ENCODE data around the gene GZMH.
"Not testable (repeated sequence)": the region's sequence is repeated elsewhere in the genome, so short reads cannot be mapped to it uniquely, and the experiment has no call there.

The GZMH gene, protein sequence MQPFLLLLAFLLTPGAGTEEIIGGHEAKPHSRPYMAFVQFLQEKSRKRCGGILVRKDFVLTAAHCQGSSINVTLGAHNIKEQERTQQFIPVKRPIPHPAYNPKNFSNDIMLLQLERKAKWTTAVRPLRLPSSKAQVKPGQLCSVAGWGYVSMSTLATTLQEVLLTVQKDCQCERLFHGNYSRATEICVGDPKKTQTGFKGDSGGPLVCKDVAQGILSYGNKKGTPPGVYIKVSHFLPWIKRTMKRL

DNA sequence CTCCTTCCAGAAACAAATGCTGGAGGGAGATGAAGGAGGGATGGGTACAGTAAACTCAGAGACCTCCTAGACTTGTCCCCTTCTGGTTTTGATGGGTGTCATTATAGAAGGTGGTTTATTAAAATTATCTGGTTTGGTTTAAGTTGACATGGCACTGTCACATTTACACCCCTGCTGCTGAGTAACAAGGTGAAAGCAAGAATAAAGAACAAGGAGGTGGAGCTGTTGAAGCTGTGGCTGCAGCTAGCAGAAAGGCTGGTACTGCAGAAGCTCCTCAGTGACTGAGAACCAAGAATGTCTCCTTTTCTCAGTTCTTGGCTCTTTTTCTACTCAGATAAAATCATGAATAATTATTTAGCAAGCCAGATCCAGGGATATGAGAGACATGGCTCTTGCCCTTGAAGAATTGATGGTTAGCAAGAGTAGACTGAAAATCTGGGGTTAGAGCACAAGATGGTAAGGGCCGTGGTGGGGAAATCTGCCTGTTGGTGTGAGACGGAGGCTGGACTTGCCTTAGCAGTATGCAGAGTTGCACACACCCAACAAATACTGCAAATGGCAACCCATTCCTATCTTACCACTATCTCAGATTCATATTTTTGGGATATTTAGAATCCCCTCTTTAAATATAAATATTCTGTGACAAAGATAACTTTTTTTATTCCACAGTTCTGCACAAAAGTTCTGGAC, at the start of gene GZMH:
Gene GZMH, minus strand, starts transcription at position 31 of the 690 bp plus-strand sequence. CDS start 72 bp downstream, outside the sequence.
- Histone ChIP-seq H3K4me1 (ENCODE audit: insufficient read depth, low read length) (no peaks in the 10 kb centered on the region), H3K36me3 (ENCODE audit: insufficient read depth, low read length) (no peaks in the 10 kb centered on the region), H3K4me3 (ENCODE audit: low read depth in 1 of 2, low read length in 2 of 2) (no peak within 1 kb of the TSS), H3K27me3 (ENCODE audit: control insufficient read depth in 1 of 2, insufficient read depth in 2 of 2, low read length in 2 of 2) (no peaks in the 10 kb centered on the region), H3K9me3 (ENCODE audit: low read length) (no peaks in the 10 kb centered on the region), H3K9ac (ENCODE audit: low read length) (no peak within 1 kb of the TSS), H3K27ac (ENCODE audit: low read depth, low read length) (no peak within 1 kb of the TSS)

DNA sequence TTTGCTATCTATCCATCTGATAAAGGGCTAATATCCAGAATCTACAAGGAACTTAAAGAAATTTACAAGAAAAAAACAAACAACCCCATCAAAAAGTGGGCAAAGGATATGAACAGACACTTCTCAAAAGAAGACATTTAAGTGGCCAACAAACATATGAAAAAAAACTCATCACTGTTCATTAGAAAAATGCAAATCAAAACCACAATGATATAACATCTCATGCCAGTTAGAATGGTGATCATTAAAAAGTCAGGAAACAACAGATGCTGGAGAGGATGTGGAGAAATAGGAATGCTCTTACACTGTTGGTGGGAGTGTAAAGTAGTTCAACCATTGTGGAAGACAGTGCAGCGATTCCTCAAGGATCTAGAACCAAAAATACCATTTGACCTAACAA, 38.9 kb upstream of the GZMH start:
- H3K36me3 ChIP-seq (ENCODE audit: insufficient read depth, low read length); H3K4me1 ChIP-seq (ENCODE audit: insufficient read depth, low read length); H3K4me3 ChIP-seq (ENCODE audit: low read depth in 1 of 2, low read length in 2 of 2); H3K9me3 ChIP-seq (ENCODE audit: low read length); H3K27ac ChIP-seq (ENCODE audit: low read depth, low read length); H3K9ac ChIP-seq (ENCODE audit: low read length); H3K27me3 ChIP-seq (ENCODE audit: control insufficient read depth in 1 of 2, insufficient read depth in 2 of 2, low read length in 2 of 2): not testable (repeated sequence)

DNA sequence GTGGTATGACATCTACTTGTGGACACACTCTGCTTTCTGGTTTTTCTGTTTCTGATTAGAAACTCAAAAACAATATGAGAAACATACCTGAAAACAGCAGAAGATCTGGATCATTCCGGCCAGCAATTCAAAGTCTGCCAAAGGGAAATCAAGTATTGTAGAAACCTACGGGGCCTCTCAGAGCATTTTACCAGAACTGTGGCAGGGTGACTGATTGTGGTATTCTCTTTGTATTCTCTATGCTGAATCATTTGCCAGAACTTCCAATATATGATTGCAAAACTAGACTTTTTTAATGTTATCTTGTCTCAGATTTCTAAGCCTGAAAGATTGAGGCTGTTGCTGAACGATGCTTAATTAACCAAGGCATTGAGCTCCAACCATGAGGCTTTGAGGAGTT, 30.4 kb upstream of the GZMH start:
- Histone ChIP-seq H3K4me3 (ENCODE audit: low read depth in 1 of 2, low read length in 2 of 2) (no peak overlapping the region), H3K9me3 (ENCODE audit: low read length) (no peaks in the 10 kb centered on the region), H3K36me3 (ENCODE audit: insufficient read depth, low read length) (no peaks in the 10 kb centered on the region), H3K27me3 (ENCODE audit: control insufficient read depth in 1 of 2, insufficient read depth in 2 of 2, low read length in 2 of 2) (no peaks in the 10 kb centered on the region), H3K9ac (ENCODE audit: low read length) (no peak overlapping the region), H3K27ac (ENCODE audit: low read depth, low read length) (no peak overlapping the region), H3K4me1 (ENCODE audit: insufficient read depth, low read length) (no peaks in the 10 kb centered on the region)

DNA sequence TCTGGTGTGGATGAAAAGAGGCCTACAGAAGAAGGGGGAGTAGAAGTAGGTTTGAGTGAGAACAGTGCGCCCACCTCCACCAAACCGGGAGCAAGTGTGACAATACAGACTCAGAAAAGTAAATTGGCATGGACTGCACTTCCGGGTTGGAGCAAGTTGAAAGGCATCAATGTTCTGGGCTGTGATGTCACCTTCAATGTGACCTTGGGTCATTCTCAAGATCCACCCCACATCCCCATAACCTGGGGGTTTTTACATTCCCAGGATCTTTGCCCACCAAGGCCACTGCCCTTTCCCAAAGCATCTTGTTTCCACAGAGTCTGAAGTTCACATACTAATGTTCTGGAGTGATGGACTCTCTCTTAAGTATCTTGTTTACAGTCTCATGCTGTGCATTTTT, 29.8 kb upstream of the GZMH start:
- no peaks in the 10 kb centered on the region for H3K36me3 ChIP-seq (ENCODE audit: insufficient read depth, low read length)
- H3K9me3 ChIP-seq (ENCODE audit: low read length): no peaks in the 10 kb centered on the region
- no peak overlapping the region for H3K27ac ChIP-seq (ENCODE audit: low read depth, low read length)
- no peak overlapping the region for H3K4me3 ChIP-seq (ENCODE audit: low read depth in 1 of 2, low read length in 2 of 2)
- no peaks in the 10 kb centered on the region for H3K4me1 ChIP-seq (ENCODE audit: insufficient read depth, low read length)
- H3K27me3 ChIP-seq (ENCODE audit: control insufficient read depth in 1 of 2, insufficient read depth in 2 of 2, low read length in 2 of 2): no peaks in the 10 kb centered on the region
- no peak overlapping the region for H3K9ac ChIP-seq (ENCODE audit: low read length)

DNA sequence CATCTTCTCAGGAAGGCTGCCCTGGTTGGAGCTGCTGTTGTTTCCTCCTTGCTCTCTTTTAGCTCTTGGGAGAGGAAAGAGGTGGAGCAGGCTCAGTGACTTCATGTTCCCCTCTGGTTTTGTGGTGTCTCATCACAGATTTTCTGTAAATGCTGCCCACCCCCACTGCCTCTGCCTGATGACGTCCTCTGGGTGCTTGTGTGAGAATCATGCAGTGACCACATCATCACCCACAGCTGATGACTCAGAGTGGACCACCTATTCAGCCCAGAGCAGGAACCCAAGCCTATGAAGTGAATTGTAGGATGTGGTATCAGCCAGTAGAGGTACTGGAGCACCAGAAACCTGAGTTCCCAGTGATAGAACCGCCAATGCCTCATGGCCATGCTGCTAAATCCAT, 24.7 kb upstream of the GZMH start, which contains the start of gene GZMB:
Gene GZMB, minus strand, starts transcription at position 33 of the 400 bp plus-strand sequence. Its CDS starts 30 bp downstream, at position 3.
- no peaks in the 10 kb centered on the region for H3K27me3 ChIP-seq (ENCODE audit: control insufficient read depth in 1 of 2, insufficient read depth in 2 of 2, low read length in 2 of 2)
- no peaks in the 10 kb centered on the region for H3K9me3 ChIP-seq (ENCODE audit: low read length)
- no peaks in the 10 kb centered on the region for H3K36me3 ChIP-seq (ENCODE audit: insufficient read depth, low read length)
- no peak within 1 kb of the TSS for H3K27ac ChIP-seq (ENCODE audit: low read depth, low read length)
- no peak within 1 kb of the TSS for H3K9ac ChIP-seq (ENCODE audit: low read length)
- H3K4me1 ChIP-seq (ENCODE audit: insufficient read depth, low read length): no peaks in the 10 kb centered on the region
- H3K4me3 ChIP-seq (ENCODE audit: low read depth in 1 of 2, low read length in 2 of 2): no peak within 1 kb of the TSS

DNA sequence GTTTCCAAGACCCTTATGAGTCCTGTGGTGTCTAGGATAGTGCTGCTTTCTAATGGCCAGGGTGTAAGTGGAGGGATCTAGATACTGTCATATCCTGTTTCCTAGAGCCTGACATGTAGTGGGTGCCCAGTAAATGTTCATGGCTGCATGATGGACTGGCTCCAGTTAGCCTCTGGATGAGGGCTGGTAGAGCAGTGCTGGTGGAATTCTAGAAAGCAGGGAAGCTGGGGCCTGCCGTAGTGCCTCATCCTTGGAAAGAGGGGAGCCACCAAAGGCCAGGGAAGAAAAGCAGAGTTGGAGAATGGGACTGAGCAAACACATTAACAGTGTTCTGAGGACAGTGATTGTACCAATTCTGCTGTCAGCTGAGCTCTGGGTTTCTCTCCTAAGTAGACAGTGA, 23.9 kb upstream of the GZMH start:
- no peak overlapping the region for H3K27ac ChIP-seq (ENCODE audit: low read depth, low read length)
- H3K9me3 ChIP-seq (ENCODE audit: low read length): no peaks in the 10 kb centered on the region
- no peaks in the 10 kb centered on the region for H3K4me1 ChIP-seq (ENCODE audit: insufficient read depth, low read length)
- H3K4me3 ChIP-seq (ENCODE audit: low read depth in 1 of 2, low read length in 2 of 2): no peak overlapping the region
- no peaks in the 10 kb centered on the region for H3K36me3 ChIP-seq (ENCODE audit: insufficient read depth, low read length)
- no peaks in the 10 kb centered on the region for H3K27me3 ChIP-seq (ENCODE audit: control insufficient read depth in 1 of 2, insufficient read depth in 2 of 2, low read length in 2 of 2)
- H3K9ac ChIP-seq (ENCODE audit: low read length): no peak overlapping the region

DNA sequence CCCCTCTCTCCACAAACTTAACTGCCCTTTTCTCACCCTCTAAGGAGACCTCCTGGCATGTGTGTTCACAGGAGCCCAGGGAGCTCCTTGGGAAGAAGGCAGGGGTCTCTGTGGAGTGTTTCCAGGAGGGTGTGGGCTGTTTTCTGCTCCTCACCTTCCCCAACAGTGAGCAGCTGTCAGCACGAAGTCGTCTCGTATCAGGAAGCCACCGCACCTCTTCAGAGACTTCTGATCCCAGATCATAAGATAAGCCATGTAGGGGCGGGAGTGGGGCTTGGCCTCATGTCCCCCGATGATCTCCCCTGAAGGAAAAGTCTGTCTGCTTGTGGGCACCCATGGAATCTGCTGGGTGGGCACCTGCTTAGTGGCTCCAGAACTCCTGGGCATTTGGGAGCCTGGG, 23.3 kb upstream of the GZMH start:
- H3K4me1 ChIP-seq (ENCODE audit: insufficient read depth, low read length): no peaks in the 10 kb centered on the region
- no peak overlapping the region for H3K27ac ChIP-seq (ENCODE audit: low read depth, low read length)
- no peaks in the 10 kb centered on the region for H3K27me3 ChIP-seq (ENCODE audit: control insufficient read depth in 1 of 2, insufficient read depth in 2 of 2, low read length in 2 of 2)
- H3K36me3 ChIP-seq (ENCODE audit: insufficient read depth, low read length): no peaks in the 10 kb centered on the region
- no peaks in the 10 kb centered on the region for H3K9me3 ChIP-seq (ENCODE audit: low read length)
- no peak overlapping the region for H3K9ac ChIP-seq (ENCODE audit: low read length)
- H3K4me3 ChIP-seq (ENCODE audit: low read depth in 1 of 2, low read length in 2 of 2): no peak overlapping the region

DNA sequence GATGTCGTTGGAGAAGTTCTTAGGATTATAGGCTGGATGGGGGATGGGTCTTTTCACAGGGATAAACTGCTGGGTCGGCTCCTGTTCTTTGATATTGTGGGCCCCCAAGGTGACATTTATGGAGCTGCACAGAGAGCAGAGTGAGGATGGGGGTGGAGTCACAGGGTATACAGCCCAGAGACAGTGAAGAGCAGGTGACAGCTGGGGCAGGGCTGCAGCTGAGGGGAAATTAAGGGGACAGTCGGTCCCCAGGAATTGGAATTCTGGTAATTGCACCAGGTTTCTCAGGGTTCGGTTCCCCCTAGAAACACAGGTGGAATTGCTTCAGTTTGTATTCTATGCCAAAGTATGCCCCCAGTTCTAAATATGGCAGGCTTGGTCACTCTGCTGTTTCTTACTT, 22.9 kb upstream of the GZMH start:
- H3K27me3 ChIP-seq (ENCODE audit: control insufficient read depth in 1 of 2, insufficient read depth in 2 of 2, low read length in 2 of 2): no peaks in the 10 kb centered on the region
- H3K27ac ChIP-seq (ENCODE audit: low read depth, low read length): no peak overlapping the region
- no peaks in the 10 kb centered on the region for H3K9me3 ChIP-seq (ENCODE audit: low read length)
- H3K9ac ChIP-seq (ENCODE audit: low read length): no peak overlapping the region
- no peak overlapping the region for H3K4me3 ChIP-seq (ENCODE audit: low read depth in 1 of 2, low read length in 2 of 2)
- H3K4me1 ChIP-seq (ENCODE audit: insufficient read depth, low read length): no peaks in the 10 kb centered on the region
- H3K36me3 ChIP-seq (ENCODE audit: insufficient read depth, low read length): no peaks in the 10 kb centered on the region

DNA sequence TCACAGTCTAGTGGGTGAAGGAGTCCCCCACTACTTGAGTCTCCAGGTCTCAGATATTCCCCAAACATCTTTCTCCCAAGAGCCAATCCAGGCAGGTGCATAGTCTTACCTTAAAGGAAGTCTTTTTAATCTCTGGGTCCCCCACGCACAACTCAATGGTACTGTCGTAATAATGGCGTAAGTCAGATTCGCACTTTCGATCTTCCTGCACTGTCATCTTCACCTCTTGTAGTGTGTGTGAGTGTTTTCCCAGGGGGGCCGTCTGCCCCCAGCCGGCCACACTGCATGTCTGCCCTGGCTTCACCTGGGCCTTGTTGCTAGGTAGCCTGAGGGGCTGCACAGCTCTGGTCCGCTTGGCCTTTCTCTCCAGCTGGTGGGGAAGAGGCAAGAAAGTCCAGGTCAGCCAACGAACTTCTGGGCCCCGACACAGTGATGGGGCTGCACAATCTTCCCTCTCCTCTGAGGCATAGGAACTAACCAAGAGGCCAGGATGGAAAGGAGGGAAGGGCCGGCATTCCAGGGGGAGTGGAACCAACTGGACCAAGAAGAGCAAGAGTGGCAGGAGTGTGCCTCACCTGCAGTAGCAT, 22.4 kb upstream of the GZMH start:
- Histone ChIP-seq H3K4me3 (ENCODE audit: low read depth in 1 of 2, low read length in 2 of 2) (no peak overlapping the region), H3K36me3 (ENCODE audit: insufficient read depth, low read length) (no peaks in the 10 kb centered on the region)

DNA sequence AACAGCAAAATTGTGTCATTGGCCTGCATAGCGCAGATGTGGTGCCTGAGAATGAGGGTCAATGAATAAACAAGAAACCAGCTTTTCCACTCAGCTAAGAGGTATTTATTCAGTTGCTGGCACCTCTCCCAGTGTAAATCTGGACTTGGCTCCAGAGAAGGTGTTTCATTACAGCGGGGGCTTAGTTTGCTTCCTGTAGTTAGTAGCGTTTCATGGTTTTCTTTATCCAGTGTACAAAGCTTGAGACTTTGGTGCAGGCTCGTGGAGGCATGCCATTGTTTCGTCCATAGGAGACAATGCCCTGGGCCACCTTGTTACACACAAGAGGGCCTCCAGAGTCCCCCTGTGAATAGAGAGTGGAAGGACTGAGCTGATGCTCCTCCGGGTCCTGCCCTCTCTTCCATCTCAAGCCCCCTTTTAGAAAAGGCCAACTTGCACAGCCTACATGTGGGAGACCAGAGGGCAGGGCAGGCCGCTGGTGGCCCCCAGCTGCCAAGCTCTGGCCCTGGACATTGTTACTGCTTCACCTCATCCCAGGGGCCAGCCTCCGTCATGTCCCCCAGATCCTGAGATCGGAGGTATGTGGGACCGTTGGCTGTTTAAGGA, 21.5 kb upstream of the GZMH start:
- Histone ChIP-seq H3K27me3 (ENCODE audit: control insufficient read depth in 1 of 2, insufficient read depth in 2 of 2, low read length in 2 of 2) (no peaks in the 10 kb centered on the region), H3K9ac (ENCODE audit: low read length) (no peak overlapping the region), H3K4me3 (ENCODE audit: low read depth in 1 of 2, low read length in 2 of 2) (no peak overlapping the region), H3K36me3 (ENCODE audit: insufficient read depth, low read length) (no peaks in the 10 kb centered on the region), H3K9me3 (ENCODE audit: low read length) (no peaks in the 10 kb centered on the region), H3K27ac (ENCODE audit: low read depth, low read length) (no peak overlapping the region), H3K4me1 (ENCODE audit: insufficient read depth, low read length) (no peaks in the 10 kb centered on the region)

More for the DNA sequence above, 22.4 kb upstream of the GZMH start:
- no peak overlapping the region for H3K27ac ChIP-seq (ENCODE audit: low read depth, low read length)
- H3K27me3 ChIP-seq (ENCODE audit: control insufficient read depth in 1 of 2, insufficient read depth in 2 of 2, low read length in 2 of 2): no peaks in the 10 kb centered on the region
- H3K9ac ChIP-seq (ENCODE audit: low read length): no peak overlapping the region
- H3K9me3 ChIP-seq (ENCODE audit: low read length): no peaks in the 10 kb centered on the region
- no peaks in the 10 kb centered on the region for H3K4me1 ChIP-seq (ENCODE audit: insufficient read depth, low read length)

DNA sequence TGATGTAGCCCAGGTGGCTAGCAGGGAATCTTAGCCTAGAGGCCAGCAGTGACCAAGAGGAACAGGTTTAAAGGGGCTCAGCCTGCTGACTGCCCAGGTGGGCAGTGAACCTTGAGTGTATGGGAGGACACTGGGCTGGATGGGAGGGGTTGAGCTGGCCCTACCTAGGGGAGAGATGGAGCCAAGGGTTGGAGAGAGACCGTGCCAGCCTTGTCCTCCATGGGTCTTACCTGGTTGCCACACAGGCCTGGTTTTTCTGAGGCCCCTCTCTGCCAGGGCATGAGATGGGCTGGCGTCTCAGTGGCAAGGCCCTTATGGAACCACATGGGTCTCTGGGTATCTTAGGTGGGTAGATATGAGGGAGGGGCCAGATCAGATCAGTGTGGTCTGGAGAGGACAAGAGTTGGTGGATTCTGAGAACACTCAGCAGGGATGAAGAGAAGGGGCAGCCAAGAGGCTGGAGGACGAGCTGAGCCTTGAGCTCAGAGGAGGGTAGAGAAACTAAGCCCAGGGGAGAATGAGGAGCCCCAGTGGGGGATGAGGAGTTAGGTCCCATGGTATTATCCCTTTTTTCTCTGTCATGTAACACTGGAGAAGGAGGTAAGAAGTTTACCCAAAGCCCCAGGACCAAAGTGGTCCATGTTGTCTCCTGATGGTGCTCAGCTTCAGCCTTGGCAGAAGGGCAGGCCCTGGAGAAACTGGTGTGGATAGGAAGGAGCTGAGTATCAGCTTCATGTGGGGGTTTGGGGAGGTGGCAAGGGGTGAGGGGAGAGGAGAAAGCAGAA, 20.8 kb upstream of the GZMH start:
- Histone ChIP-seq H3K4me1 (ENCODE audit: insufficient read depth, low read length) (no peaks in the 10 kb centered on the region), H3K27ac (ENCODE audit: low read depth, low read length) (no peak overlapping the region), H3K4me3 (ENCODE audit: low read depth in 1 of 2, low read length in 2 of 2) (no peak overlapping the region)

More for the DNA sequence above, 20.8 kb upstream of the GZMH start:
- no peaks in the 10 kb centered on the region for H3K36me3 ChIP-seq (ENCODE audit: insufficient read depth, low read length)
- H3K9ac ChIP-seq (ENCODE audit: low read length): no peak overlapping the region
- H3K27me3 ChIP-seq (ENCODE audit: control insufficient read depth in 1 of 2, insufficient read depth in 2 of 2, low read length in 2 of 2): no peaks in the 10 kb centered on the region
- no peaks in the 10 kb centered on the region for H3K9me3 ChIP-seq (ENCODE audit: low read length)

Data from muscle layer of colon (tissue), 2 donors.